SK-N-SH (cell line): Measurements from ENCODE around the gene GYPA.
"Not testable (repeated sequence)": the region's sequence is repeated elsewhere in the genome, so short reads cannot be mapped to it uniquely, and the experiment has no call there.

Source experiments
- CHD2 ChIP-seq: fragments of 150-350 bp; IDR thresholded peaks from 2 replicates; pipeline ENCODE4 v1.6.1; 2018; ENCODE audit warnings: low read length; ENCODE audit not compliant: partially characterized antibody
- EP300 ChIP-seq, 2 experiments: IDR thresholded peaks; 2 replicates each; pipeline versions ENCODE4 v1.4.0 to v1.6.1; 2012; ENCODE audit warnings: borderline replicate concordance in 1 of 2, low read depth in 1 of 2, low read length in 1 of 2
- FOSL2 ChIP-seq: IDR thresholded peaks from 2 replicates; pipeline ENCODE4 v1.4.0; 2012; ENCODE audit warnings: low read depth, mild to moderate bottlenecking, moderate library complexity, borderline replicate concordance
- GATA2 ChIP-seq: sonication (generic); formaldehyde crosslinking; IDR thresholded peaks from 2 replicates; pipeline ENCODE4 v1.5.0; 2020; ENCODE audit warnings: mild to moderate bottlenecking, missing genetic modification reagents
- JUND ChIP-seq: IDR thresholded peaks from 2 replicates; pipeline ENCODE4 v1.4.0; 2012
- RAD21 ChIP-seq: IDR thresholded peaks from 2 replicates; pipeline ENCODE4 v1.6.1; 2012; ENCODE audit warnings: mild to moderate bottlenecking, low read length
- SMC3 ChIP-seq: IDR thresholded peaks from 2 replicates; pipeline ENCODE4 v1.6.1; 2012; ENCODE audit warnings: low read depth, low read length, improper control_type of control experiment
- TF ChIP-seq, protein P1 (sequence below): fragments of 200-600 bp; sonication (generic); IDR thresholded peaks from 2 replicates; pipeline ENCODE4 v1.6.1; 2017; ENCODE audit warnings: antibody characterized with exemption, mild to moderate bottlenecking, moderate library complexity

DNA sequence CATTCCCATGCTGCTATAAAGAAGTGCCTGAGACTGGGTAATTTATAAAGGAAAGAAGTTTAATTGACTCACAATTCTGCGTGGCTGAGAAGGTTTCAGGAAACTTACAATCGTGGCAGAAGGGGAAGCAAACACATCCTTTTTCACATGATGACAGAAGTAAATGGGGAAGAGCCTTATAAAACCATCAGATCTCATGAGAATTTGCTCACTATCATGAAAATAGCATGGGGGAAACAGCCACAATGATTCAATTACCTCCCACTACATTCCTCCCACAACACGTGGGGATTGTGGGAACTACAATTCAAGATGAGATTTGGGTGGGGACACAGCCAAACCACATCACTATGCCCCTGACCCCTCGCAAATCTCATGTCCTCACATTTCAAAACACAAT lies 46.5 kb downstream of the GYPA start:
- TF ChIP-seq, protein P1, sequence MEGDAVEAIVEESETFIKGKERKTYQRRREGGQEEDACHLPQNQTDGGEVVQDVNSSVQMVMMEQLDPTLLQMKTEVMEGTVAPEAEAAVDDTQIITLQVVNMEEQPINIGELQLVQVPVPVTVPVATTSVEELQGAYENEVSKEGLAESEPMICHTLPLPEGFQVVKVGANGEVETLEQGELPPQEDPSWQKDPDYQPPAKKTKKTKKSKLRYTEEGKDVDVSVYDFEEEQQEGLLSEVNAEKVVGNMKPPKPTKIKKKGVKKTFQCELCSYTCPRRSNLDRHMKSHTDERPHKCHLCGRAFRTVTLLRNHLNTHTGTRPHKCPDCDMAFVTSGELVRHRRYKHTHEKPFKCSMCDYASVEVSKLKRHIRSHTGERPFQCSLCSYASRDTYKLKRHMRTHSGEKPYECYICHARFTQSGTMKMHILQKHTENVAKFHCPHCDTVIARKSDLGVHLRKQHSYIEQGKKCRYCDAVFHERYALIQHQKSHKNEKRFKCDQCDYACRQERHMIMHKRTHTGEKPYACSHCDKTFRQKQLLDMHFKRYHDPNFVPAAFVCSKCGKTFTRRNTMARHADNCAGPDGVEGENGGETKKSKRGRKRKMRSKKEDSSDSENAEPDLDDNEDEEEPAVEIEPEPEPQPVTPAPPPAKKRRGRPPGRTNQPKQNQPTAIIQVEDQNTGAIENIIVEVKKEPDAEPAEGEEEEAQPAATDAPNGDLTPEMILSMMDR = not testable (repeated sequence)
- TF ChIP-seq JUND; SMC3; EP300 (IDR thresholded peaks at IDR 0.05; ENCODE audit: borderline replicate concordance in 1 of 2, low read depth in 1 of 2, low read length in 1 of 2); FOSL2; RAD21; CHD2; GATA2 (CRISPR knock-in tag): not testable (repeated sequence)
